ENCODE results near the gene SIPA1.
A peak's percentile ranks its signal among the peaks of the same experiment; 100 is the strongest.

Gene SIPA1

DNA sequence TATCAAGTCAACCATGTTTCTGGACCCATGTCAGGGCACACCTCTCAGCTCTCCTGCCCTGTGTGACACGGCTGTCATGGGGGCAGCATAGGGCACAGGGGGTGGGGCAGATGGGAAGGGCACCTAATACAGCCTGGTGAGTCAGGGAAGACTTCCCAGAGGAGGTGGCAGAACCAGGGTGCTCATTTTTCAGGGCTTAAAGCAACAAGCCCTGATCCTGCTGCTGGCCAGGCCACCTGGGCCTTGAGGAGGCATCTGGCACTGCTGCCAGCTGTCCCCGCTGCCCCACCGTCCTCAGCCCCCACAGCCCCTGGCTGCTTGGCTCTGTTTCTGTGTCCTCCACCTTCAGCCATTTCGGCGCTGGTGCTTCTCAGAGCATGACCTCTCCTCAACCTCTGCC lies 28.2 kb upstream of the SIPA1 start:
- DNase-seq (ENCODE audit: low read depth in 2 of 2) = no peak
- TF ChIP-seq, protein P1, sequence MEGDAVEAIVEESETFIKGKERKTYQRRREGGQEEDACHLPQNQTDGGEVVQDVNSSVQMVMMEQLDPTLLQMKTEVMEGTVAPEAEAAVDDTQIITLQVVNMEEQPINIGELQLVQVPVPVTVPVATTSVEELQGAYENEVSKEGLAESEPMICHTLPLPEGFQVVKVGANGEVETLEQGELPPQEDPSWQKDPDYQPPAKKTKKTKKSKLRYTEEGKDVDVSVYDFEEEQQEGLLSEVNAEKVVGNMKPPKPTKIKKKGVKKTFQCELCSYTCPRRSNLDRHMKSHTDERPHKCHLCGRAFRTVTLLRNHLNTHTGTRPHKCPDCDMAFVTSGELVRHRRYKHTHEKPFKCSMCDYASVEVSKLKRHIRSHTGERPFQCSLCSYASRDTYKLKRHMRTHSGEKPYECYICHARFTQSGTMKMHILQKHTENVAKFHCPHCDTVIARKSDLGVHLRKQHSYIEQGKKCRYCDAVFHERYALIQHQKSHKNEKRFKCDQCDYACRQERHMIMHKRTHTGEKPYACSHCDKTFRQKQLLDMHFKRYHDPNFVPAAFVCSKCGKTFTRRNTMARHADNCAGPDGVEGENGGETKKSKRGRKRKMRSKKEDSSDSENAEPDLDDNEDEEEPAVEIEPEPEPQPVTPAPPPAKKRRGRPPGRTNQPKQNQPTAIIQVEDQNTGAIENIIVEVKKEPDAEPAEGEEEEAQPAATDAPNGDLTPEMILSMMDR (IDR thresholded peaks at IDR 0.05; ENCODE audit: low read depth, low read length) = no peak
- no peak overlapping the region for H3K4me3 ChIP-seq (replicated peaks in 1 of 2; ENCODE audit: low read depth in 2 of 2, low read length in 2 of 2)

DNA sequence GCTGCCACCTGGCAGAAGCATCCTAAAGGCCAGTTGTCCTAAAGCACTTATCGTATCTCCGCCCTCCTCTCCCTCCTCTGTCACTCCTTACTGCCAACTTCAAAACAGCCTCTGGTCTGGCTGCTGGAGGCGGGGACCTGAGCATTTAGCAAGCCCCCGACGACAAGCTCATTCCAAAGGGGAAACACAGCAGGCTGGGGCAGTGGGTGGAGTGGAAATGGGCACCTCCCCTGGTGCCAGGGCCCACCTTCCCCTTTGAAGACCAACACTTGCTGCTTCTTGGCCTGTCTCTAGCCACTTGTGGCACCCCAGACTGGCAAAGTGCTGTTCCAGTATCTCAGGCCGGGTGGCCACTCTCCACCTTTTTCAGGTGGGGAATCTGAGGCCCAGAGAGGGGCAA lies 27.5 kb upstream of the SIPA1 start:
- TF ChIP-seq, protein P1 (IDR thresholded peaks at IDR 0.05; ENCODE audit: low read depth, low read length) = no peak
- H3K4me3 ChIP-seq (replicated peaks in 1 of 2; ENCODE audit: low read depth in 2 of 2, low read length in 2 of 2) = no peak overlapping the region
- no peak for DNase-seq (ENCODE audit: low read depth in 2 of 2)

DNA sequence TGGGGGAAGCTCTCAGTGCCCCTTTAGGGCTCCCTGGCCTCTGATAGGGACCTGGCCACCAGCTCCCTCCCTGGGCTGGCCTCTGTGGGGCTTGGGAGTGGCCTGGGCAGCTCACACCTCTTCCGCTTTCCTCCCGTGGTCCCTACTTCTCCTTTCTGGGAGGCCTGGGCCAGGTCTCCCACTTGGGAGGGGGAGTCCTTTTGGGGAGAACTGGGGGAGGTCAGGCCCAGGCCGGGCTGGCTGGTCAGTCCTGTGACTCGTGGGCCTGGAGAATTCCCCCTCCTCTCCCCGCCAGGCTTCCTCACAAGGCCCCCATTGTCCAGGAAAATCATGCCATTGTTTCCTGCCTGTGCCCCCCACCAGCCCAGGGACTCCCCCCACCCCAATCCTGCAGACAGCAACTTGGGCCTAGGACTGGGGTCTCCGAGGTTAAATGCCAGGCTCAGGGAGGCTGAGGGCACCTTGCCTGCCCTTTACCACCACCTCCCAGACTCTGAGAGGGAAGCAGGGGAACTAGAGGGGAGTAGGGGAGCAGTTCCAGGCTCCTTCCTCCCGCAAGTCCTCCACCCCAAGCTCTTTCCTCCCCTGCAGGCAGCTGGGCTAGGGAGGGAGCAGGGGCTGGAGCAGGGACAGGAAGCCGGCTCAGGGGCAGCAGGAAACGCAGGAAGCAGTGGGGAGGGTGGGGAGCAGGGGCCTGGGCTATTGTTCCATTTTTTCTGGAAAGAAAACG lies 26.7 kb upstream of the SIPA1 start:
- TF ChIP-seq, protein P1 (IDR thresholded peaks at IDR 0.05; ENCODE audit: low read depth, low read length) = no peak
- peak; percentile 32 to 59 for DNase-seq (ENCODE audit: low read depth in 2 of 2)
- peak overlapping the region; percentile 81 to 85 for H3K4me3 ChIP-seq (replicated peaks in 1 of 2; ENCODE audit: low read depth in 2 of 2, low read length in 2 of 2)

DNA sequence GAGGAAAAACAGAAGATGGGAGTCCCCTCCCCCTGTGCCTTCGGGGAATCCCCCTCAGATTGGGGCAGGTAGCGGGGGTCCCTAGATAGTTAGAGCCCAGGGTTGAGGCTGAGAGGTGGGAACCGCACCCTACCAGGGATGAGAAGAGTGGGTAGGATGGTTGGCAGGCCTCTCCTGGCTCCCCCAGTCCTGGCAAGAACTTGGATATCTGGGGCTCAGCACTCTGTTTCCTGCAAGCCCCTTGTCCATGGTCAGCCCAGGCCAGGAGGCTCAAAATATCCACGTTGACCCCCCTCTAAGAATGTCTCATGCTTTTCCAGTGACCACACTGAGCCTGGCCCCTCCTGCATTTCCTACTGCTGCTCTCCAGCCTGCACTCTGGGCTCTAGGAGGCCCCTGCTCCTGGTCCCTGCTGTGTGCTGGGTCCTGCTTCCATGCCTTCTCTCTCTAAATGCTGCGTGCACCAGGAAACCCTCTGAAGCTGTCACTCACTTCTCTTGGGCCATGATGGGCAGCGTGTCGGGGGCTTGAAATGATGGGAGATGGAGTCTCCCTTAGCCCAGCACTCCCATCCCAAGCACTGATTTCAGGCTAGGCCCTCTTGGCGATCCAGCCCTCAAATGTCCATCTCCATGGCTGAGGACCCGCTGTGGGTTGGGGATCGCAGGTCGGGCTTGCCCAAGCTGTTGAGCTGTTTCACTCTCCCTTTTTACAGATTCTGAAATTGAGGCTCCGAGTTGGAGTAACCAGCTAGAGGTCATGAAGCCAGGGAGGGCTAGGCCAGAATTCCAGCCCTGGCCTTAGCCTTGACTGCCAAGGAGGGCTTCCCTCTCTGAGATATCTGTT lies 25.9 kb upstream of the SIPA1 start:
- TF ChIP-seq, protein P1 (IDR thresholded peaks at IDR 0.05; ENCODE audit: low read depth, low read length) = no peak
- DNase-seq (ENCODE audit: low read depth in 2 of 2) = peak; percentile 36 to 55
- peak overlapping the region; percentile 81 to 85 for H3K4me3 ChIP-seq (replicated peaks in 1 of 2; ENCODE audit: low read depth in 2 of 2, low read length in 2 of 2)

DNA sequence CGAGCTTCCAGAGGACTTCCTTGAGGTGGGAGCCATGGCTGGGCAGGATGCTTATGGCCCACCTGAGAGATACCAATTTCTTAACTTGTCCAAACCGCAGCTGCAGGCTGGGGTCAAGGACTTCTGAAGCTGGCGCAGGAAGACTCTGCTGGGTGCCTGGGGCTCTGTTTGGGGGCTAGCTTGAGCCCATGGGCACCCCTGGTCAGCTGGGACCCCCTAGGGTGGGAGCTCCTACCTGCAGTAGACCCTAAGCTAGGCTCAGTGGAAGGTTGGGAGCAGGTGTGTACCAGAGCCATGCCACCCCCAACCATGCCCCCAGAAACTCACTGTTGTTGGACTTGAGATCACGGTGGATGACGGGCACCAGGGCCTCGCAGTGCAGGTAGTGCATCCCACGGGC lies 25.2 kb upstream of the SIPA1 start:
- DNase-seq (ENCODE audit: low read depth in 2 of 2) = no peak
- peak overlapping the region; percentile 81 to 85 for H3K4me3 ChIP-seq (replicated peaks in 1 of 2; ENCODE audit: low read depth in 2 of 2, low read length in 2 of 2)
- TF ChIP-seq, protein P1 (IDR thresholded peaks at IDR 0.05; ENCODE audit: low read depth, low read length) = no peak

DNA sequence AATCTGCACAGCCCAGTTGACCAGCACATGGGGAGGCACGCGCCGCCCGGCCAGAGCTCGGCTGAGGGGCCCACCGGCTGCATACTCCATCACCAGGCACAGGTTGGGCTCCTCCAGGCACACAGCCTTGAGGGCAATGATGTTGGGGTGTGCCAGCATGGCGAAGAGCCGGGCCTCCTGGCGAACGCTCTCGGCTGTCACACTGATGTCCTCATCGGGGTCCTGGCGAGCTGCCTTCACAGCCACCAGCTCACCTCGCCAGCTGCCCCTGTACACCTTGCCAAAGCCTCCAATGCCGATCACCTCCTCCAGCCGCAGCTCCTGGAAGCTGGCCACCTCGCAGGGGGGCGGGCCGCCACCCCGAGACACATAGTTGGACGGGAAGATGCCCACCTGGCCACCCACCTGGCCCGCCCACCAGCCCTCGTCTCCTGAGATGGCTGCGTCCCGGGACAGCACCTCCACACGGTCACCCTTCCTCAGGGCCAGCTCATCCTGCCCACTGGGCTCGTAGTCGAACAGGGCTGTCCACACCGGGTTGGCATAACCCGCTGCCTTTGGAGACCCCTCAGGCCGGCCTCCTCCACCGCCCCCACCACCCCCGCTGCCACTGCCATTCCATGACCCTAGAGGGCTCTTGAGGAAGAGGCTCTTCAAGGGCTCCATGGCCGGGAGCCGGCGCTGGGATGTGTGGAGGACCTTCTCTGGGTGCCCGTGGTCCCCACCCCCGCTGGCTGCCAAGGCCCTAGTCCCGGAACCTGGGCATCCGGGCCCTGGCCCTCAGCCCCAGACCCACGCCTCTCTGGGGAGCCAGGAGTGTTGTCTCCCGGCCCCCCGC lies 24.6 kb upstream of the SIPA1 start:
- TF ChIP-seq, protein P1 (IDR thresholded peaks at IDR 0.05; ENCODE audit: low read depth, low read length) = no peak
- DNase-seq (ENCODE audit: low read depth in 2 of 2) = peak in 1 of 2 donors; percentile 17
- H3K4me3 ChIP-seq (replicated peaks in 1 of 2; ENCODE audit: low read depth in 2 of 2, low read length in 2 of 2) = peak overlapping the region; percentile 81 to 85
